HG02840 (cell line): ENCODE measurements around the gene ACOT9.
A peak's percentile ranks its signal among the peaks of the same experiment; 100 is the strongest.
"Not testable (repeated sequence)": the region's sequence is repeated elsewhere in the genome, so short reads cannot be mapped to it uniquely, and the experiment has no call there.

Experiments
- ATAC-seq: cut with Tn5 transposase; IDR thresholded peaks from one replicate; pipeline ENCODE4 v1.9.1; 2021; ENCODE audit warnings: mild to moderate bottlenecking, moderate library complexity, moderate number of reproducible peaks; ENCODE audit not compliant: unreplicated experiment, low FRiP score

The ACOT9 gene

GRCh38 chrX:23705235-23705634 is 37.8 kb downstream of the ACOT9 start:
- ATAC-seq: no peak

- ATAC-seq: no peak
Observed at GRCh38 chrX:23704673-23705206, 38.3 kb downstream of the ACOT9 start.

- no peak for ATAC-seq
Observed at GRCh38 chrX:23699636-23700194, 43.4 kb downstream of the ACOT9 start.

DNA sequence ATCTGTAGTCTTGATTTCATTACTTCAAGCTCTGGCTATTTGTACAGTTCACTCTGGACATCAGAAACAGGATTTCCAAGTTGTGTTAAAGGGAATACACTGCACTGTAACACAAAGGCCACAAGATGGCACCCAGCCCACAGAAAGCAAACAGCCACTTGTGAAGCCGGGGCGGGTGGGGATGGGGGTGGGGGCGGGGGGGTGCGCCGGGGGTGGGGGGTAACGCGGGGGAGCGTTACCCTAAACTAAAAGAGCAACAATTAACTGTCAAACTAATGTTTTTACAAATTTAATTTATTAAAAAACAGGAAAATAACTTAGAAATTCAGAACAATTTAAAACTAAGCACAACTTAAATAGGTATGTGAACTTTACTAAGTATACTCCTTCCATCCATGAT is 48.5 kb downstream of the ACOT9 start:
- ATAC-seq: no peak

DNA sequence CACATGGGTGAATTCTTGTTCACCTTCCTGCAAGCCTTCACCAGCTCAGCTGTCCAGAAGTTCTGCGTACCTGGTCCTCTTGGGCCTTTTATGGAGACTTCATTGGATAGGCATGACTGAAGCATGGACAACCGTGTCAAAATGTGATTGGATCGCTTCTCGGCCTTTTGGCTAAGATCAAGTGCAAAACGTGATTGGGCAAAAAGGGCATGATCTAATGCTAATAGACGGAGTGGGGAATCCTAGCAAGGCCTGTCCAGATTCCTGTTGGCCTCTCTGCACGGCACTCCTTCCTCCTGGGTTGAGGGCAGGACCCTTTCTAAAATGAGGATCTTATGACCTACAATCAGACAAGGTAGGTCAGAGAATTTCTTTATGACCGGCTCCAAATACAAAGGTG is 50.9 kb downstream of the ACOT9 start:
- ATAC-seq: no peak

- ATAC-seq: not testable (repeated sequence)
Observed at GRCh38 chrX:23676486-23676885, 66.6 kb downstream of the ACOT9 start.

DNA sequence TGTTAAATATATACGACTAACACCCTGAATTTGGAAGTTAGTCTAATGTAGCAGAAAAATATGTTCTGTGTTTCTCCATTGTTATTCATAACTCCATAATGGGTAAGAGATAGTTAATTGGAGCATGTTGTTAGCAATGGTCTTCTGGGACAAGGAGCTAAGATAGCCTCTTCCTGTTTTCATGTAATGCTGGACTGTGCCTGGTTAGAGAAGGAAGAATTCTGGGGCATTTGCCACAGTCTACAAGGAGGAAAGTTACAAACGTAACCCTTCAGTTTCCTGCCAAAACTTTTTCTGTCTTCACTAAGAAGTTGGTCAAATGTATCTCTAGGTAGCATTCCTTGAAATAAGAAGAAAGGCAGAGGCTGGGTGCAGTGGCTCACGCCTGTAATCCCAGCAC is 70.0 kb downstream of the ACOT9 start:
- no peak for ATAC-seq

DNA sequence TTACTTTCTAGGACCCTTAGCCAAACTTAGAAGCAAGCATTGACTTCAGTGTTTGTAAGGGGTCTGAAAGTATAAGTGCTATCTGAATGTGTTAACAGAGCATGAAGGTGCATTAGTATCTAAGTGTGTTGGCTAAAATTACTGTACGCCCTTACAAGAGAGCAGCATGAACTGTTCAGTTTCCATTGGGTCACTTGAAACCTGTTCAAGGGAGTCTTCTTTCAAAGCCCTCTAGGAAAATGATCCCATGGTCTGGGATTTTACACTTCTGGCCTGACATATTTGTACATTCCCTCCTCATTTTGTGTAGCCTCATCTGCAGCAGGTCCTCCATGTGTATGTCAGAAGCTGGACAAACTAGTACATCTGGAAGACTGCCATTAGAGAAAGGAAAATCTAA is 72.5 kb downstream of the ACOT9 start:
- no peak for ATAC-seq

DNA sequence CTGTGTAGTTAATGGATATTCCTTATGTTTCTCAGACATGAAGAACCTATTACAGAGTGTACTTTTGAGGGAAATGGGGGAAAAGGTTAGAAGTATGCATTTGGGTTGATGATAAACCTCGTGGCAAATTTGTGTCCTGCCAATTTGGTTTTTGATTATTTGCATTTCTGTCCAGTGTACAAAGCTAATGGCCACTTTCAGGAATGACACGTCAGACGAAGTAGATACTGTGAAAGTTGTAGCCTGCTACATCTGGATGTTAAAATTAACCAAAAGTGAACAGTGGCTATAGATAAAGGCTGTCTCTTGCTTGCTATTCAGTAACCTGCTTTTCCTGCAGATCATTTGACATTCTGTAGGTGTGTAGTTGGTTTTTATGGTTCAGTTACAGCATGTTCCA is 74.7 kb downstream of the ACOT9 start:
- peak; percentile 42 for ATAC-seq

DNA sequence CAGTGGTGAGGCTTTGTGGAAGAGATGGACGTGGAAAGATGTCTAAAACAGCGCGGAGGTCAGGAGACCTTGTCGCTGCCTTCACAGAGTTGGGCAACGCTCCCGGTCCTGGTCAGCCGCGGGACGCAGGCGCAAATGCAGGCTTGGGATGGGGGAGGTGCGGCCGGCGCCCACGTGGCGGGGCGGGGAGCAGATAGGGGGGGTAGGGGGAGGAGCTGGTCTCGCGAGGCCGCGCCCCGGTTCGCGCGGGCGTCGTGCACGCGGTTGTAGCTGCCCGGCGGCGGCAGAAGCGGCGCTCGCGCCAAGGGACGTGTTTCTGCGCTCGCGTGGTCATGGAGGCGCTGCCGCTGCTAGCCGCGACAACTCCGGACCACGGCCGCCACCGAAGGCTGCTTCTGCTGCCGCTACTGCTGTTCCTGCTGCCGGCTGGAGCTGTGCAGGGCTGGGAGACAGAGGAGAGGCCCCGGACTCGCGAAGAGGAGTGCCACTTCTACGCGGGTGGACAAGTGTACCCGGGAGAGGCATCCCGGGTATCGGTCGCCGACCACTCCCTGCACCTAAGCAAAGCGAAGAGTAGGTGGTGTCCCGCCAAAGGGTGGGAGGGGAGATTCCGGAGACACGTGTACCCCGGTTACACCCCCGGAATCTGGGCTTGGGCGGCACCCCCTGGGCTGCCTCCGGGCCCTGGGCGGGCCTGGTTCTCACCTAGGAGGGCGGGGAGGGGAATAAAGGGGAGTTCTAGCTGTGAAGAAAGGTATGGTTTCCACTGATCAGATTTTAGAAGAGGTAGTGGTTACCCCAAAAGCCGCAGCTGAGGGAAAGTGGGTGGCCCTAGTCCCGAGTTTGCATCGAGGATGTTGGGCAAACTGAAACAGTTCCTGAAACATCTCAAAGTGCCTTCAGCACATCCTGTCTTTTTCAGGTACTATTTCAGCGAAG is 75.6 kb downstream of the ACOT9 start, which contains the start of gene PRDX4:
Gene PRDX4, plus strand, starts transcription at position 255 of the 939 bp plus-strand sequence. Its CDS starts 78 bp downstream, at position 333.
- ATAC-seq: peak; percentile 56

DNA sequence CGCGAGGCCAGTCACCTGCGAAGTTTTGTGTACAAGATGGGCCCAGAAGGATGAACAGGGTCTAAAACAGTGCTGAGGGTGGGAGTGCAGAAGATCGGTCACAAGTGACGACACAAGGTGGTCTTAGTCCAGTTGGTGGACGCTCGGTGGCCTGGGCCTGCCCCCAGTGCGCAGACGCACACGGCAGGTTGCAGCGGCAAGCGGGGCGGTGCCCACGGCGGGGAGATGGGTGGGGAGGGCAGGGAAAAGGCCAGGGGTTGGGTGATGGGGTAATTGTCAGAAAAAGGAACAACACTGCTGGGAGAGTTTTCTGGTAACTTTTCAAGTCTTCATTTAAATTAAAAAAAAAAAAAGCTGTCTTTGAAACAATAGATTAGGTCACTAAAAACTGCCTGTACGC is 76.8 kb downstream of the ACOT9 start:
- no peak for ATAC-seq

DNA sequence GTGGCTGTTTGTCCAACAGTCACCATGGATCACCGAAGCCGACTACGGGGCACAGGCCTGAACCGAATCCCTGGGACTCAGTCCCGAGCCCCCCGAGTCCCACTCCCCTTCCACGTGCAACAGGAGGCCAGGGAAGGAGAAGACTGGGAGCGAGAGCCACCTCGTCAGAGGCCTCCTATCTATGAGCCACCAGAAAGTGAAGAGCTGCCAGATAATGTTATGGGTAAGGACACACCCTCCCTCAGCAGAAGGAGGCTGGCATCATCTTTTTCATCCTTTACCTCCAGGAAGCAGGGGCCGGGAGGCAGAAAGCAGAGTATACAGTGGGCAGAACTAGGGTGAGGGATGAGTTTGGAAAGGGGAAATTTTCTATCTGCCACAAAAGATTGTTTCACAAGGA is 78.6 kb downstream of the ACOT9 start:
- no peak for ATAC-seq

- ATAC-seq: peak; percentile 45
Observed at GRCh38 chrX:23662853-23663252, 80.2 kb downstream of the ACOT9 start.

GRCh38 chrX:23662187-23662586 is 80.9 kb downstream of the ACOT9 start:
- peak; percentile 44 for ATAC-seq

- no peak for ATAC-seq
Observed at GRCh38 chrX:23661671-23662070, 81.4 kb downstream of the ACOT9 start.

DNA sequence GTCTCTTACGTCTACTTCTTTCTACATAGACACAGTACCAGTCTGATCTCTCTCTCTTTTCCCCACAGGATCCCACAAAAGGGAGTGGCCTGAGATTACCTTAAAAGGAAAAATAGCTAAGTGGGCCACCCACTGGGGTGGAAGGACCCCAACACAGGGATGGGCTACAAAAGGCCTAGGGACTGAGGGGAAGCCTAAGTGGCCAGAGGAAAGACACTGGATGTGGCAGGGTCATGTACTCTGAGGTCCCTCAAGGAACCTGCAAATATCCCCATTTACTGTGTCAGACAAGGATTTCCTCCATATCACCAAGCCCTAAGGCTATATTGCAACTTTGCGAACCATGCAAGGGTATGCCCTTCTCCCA is 82.3 kb downstream of the ACOT9 start:
- no peak for ATAC-seq

- ATAC-seq: not testable (repeated sequence)
Observed at GRCh38 chrX:23660083-23660765, 82.9 kb downstream of the ACOT9 start.

- ATAC-seq: no peak
Observed at GRCh38 chrX:23659339-23659738, 83.7 kb downstream of the ACOT9 start.

DNA sequence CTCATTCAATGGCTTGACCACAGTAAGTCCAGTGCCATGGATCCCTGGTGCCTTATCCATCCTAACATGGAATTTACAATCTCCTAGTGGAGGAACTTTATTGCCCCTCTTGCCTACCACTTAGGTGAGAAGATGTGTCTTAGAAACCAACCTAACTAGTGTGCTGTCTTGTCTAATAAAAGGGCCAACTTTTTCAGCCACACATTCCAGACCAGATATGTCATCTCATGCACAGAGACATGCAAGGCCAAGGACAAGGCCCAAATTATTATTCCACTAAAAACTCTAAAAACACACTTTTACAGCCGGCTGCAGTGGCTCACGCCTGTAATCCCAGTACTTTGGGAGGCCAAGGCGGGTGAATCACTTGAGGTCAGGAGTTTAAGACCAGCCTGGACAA is 86.4 kb downstream of the ACOT9 start:
- no peak for ATAC-seq

- no peak for ATAC-seq
Observed at GRCh38 chrX:23656091-23656490, 87.0 kb downstream of the ACOT9 start.
